ENCODE results near the gene RASSF4. TPM values are rescaled to one million over a fixed set of nuclear protein-coding genes. Genes with fewer than 3 reads are reported as not detected.

Gene RASSF4
- total RNA-seq, 2 donors from 2014 or later = 1.5 to 2.9 TPM

- no peak overlapping the region for H3K4me3 Mint-ChIP-seq
- no peak for ATAC-seq
- DNase-seq = no peak
- H3K27ac Mint-ChIP-seq = no peak overlapping the region
- peaks cover 15% of the 10 kb centered on the region for H3K27me3 Mint-ChIP-seq
- peaks cover 3% of the 10 kb centered on the region for H3K36me3 Mint-ChIP-seq (ENCODE audit: low read depth)
- no peaks in the 10 kb centered on the region for H3K9me3 ChIP-seq (ENCODE audit: control insufficient read depth, low read length, poor library complexity, severe bottlenecking)
- no peaks in the 10 kb centered on the region for H3K4me1 Mint-ChIP-seq
Measured at GRCh38 chr10:44922796-44923545, 36.6 kb upstream of the RASSF4 start.

- Mint-ChIP-seq H3K4me1 (no peaks in the 10 kb centered on the region), H3K27ac (no peak overlapping the region), H3K36me3 (ENCODE audit: low read depth) (peaks cover 3% of the 10 kb centered on the region), H3K27me3 (peaks cover 15% of the 10 kb centered on the region), H3K4me3 (no peak overlapping the region)
- ATAC-seq (no peak), DNase-seq (no peak)
- no peaks in the 10 kb centered on the region for H3K9me3 ChIP-seq (ENCODE audit: control insufficient read depth, low read length, poor library complexity, severe bottlenecking)
Measured at GRCh38 chr10:44923611-44924010, 36.0 kb upstream of the RASSF4 start.

DNA sequence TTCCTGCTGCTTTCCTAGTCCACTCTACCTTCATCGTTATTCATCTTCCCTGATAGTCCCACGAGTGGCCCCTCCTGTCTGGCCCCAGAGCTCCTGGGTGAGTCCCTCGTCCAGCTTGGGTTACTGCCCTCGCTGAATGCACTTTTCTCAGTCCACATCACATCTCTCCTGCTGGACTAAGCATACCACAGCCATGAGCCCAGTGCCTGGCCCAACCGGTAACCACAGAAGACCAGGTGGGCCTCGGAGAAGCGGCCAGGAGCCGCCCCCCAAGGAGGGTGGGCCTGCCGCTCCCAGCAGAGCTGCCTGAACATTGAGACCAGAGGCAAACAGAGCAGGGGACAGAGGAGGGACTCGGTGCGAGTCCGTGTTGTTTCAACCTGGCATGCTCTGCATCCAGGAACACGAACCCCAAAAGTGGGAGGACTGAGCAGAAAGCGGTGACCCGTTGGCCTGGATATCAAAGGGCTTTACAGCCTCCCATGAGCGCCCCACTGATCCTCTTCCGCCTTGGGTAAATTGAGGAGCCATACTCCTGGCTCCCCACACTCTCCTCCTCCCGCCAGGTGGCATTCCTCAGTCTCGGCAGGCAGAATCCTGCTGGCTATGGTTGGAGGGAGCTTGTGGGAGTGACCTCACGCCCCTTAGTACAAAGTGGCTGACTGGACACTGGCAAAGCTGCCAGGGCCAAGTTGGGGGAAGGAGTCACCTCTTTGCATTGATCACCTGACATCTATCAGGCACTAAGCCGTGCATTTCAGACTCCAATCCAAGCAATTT is 35.2 kb upstream of the RASSF4 start:
- Mint-ChIP-seq H3K36me3 (ENCODE audit: low read depth) (peaks cover 3% of the 10 kb centered on the region), H3K27ac (no peak overlapping the region), H3K4me3 (peak overlapping the region; percentile 8), H3K4me1 (no peaks in the 10 kb centered on the region), H3K27me3 (peaks cover 15% of the 10 kb centered on the region)
- DNase-seq (no peak), ATAC-seq (no peak)
- H3K9me3 ChIP-seq (ENCODE audit: control insufficient read depth, low read length, poor library complexity, severe bottlenecking) = no peaks in the 10 kb centered on the region

GRCh38 chr10:44925224-44925623 is 34.4 kb upstream of the RASSF4 start:
- Mint-ChIP-seq H3K4me1 (no peaks in the 10 kb centered on the region), H3K36me3 (ENCODE audit: low read depth) (peaks cover 3% of the 10 kb centered on the region), H3K4me3 (no peak overlapping the region), H3K27ac (no peak overlapping the region), H3K27me3 (peaks cover 14% of the 10 kb centered on the region)
- ATAC-seq (no peak), DNase-seq (no peak)
- H3K9me3 ChIP-seq (ENCODE audit: control insufficient read depth, low read length, poor library complexity, severe bottlenecking) = no peaks in the 10 kb centered on the region

GRCh38 chr10:44925811-44926750 is 33.5 kb upstream of the RASSF4 start:
- DNase-seq (no peak), ATAC-seq (no peak)
- Mint-ChIP-seq H3K36me3 (ENCODE audit: low read depth) (peaks cover 3% of the 10 kb centered on the region), H3K4me3 (no peak overlapping the region), H3K4me1 (no peaks in the 10 kb centered on the region), H3K27me3 (peaks cover 19% of the 10 kb centered on the region), H3K27ac (no peak overlapping the region)
- H3K9me3 ChIP-seq (ENCODE audit: control insufficient read depth, low read length, poor library complexity, severe bottlenecking) = no peaks in the 10 kb centered on the region

DNA sequence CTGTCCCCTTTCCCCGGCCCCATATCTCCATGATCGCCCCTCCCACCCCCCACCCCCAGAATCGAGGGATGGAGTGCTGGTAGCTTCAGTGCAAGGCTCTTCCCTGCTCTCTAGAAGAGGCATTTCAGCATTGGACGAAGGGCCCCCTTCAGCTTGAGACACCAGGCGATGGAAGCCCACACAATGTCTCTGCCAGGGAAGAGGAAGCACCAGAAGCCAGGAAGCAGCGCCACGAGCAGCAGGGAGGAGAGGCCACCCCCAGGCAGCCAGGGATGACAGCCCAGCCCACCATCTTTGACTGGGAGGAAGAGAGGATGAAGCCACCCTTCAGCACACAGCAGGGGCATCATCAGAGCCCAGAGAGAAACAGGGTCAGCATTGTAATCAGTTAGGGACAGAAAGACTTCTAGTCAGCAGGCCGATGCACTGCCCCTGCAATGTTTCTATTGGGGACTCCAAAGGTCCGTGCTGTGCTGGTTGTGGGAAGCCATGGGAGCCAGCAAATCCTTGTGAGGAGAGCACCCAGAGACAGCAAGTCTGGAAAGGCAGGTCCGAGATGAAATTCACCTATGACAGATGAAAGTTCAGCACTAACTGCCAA is 32.8 kb upstream of the RASSF4 start:
- H3K27me3 Mint-ChIP-seq = peaks cover 22% of the 10 kb centered on the region
- DNase-seq (no peak), ATAC-seq (no peak)
- H3K4me1 Mint-ChIP-seq = no peaks in the 10 kb centered on the region
- no peak overlapping the region for H3K4me3 Mint-ChIP-seq
- H3K9me3 ChIP-seq (ENCODE audit: control insufficient read depth, low read length, poor library complexity, severe bottlenecking) = no peaks in the 10 kb centered on the region
- no peak overlapping the region for H3K27ac Mint-ChIP-seq
- peaks cover 3% of the 10 kb centered on the region for H3K36me3 Mint-ChIP-seq (ENCODE audit: low read depth)

- no peaks in the 10 kb centered on the region for H3K9me3 ChIP-seq (ENCODE audit: control insufficient read depth, low read length, poor library complexity, severe bottlenecking)
- ATAC-seq (no peak), DNase-seq (no peak)
- no peak overlapping the region for H3K4me3 Mint-ChIP-seq
- H3K36me3 Mint-ChIP-seq (ENCODE audit: low read depth) = peaks cover 3% of the 10 kb centered on the region
- H3K27me3 Mint-ChIP-seq = peaks cover 22% of the 10 kb centered on the region
- no peak overlapping the region for H3K27ac Mint-ChIP-seq
- H3K4me1 Mint-ChIP-seq = no peaks in the 10 kb centered on the region
Measured at GRCh38 chr10:44927352-44927751, 32.2 kb upstream of the RASSF4 start.

DNA sequence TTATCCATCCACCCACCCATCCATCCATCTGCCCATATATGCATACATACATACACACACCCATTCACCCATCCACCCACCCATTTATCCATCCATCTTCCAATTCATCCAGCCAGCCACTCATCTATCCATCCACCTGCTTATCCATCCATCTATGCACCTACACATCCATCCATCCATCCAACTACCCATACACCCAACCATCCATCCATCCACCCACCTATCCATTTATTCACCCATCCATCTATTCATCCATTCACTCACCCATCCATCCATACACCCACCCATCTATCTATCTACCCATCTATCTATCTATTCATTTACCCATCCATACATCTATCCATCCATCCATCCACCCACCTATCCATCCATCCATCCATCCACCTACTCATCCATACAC is 31.1 kb upstream of the RASSF4 start:
- Mint-ChIP-seq H3K27me3 (peaks cover 22% of the 10 kb centered on the region), H3K36me3 (ENCODE audit: low read depth) (peaks cover 3% of the 10 kb centered on the region), H3K27ac (no peak overlapping the region), H3K4me1 (no peaks in the 10 kb centered on the region), H3K4me3 (no peak overlapping the region)
- DNase-seq = no peak
- H3K9me3 ChIP-seq (ENCODE audit: control insufficient read depth, low read length, poor library complexity, severe bottlenecking) = no peaks in the 10 kb centered on the region
- ATAC-seq = no peak

GRCh38 chr10:44929356-44930255 is 30.0 kb upstream of the RASSF4 start:
- no peak for DNase-seq
- no peak for ATAC-seq
- Mint-ChIP-seq H3K27ac (no peak overlapping the region), H3K4me3 (no peak overlapping the region), H3K27me3 (peaks cover 14% of the 10 kb centered on the region), H3K36me3 (ENCODE audit: low read depth) (no peaks in the 10 kb centered on the region), H3K4me1 (peaks cover 2% of the 10 kb centered on the region)
- H3K9me3 ChIP-seq (ENCODE audit: control insufficient read depth, low read length, poor library complexity, severe bottlenecking) = no peaks in the 10 kb centered on the region

DNA sequence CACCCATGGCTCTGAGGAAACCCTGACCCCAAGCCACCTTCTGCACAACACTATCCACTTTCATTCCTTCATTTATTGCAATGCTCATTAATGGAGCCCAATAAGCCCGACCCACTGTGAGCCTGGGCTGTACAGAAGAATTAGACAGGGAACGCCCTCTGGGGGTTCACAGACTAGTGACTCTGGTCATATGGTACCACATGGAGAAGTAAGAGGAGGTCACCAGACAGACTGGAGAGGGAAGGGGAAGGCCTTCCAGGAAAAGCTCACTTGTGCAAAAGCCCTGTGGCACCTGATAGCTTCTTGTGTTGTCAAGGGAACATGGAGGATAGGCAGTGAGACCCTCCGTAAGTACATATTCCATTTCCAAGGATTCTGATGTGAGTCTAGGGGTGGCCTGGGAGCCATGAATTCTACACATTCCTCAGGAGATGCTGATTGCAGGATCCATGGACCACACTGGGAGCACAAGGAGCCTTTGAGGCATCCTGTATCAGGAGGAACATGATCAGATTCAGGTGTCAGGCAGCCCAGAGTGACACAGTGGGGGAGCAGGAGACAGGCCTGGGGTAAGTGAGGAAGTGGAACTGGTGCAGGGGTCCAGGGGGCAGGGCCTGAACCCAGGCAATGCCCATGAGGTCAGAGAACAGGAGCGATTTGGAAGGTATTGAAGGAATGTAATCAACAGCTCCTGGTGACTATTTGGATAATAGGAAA is 28.5 kb upstream of the RASSF4 start:
- no peaks in the 10 kb centered on the region for H3K36me3 Mint-ChIP-seq (ENCODE audit: low read depth)
- ATAC-seq = no peak

DNA sequence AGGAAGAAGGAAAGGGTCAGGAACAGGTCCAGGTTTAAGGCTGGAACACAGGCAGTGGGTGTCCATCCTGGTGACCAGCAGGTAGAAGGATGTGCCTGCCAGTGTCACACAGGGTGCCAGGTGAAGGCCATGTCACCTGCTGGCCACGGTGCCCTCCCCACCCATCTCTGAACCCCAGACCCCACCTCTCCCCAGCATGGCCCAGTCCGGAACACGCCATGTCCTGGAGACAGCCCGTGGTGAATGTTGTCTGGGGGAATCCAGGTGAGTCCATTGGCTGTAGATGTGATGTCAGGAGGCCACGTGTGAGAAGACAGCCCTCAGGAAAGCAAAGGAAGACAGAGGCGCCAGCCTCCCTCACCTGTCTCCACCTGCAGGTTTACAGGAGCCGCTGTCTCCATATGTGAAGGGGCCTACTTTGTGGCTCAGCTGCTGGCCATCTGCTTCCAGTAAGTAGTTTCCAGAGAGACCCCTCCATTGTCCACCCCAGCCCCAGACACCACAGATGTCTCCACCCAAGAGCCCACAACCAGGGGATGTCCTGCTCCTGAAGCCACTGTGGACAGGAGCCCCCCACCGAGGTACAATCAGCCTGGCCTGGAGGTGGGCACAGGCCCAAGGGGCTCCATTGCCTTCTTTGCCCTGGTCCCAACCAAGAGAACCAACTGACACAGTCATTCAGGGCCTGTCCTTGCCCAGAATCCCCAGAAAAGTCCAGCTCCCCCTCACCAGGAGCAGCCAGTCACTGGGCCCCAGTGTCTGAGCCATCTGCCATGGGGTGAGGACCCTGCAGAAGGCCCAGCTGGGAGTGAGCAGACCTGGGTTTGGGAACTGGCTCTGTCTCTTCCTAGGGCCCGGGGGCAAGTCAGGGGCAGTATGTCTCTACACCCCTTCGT is 27.7 kb upstream of the RASSF4 start:
- peaks cover 7% of the 10 kb centered on the region for H3K4me1 Mint-ChIP-seq
- H3K27me3 Mint-ChIP-seq = peaks cover 14% of the 10 kb centered on the region
- no peak overlapping the region for H3K27ac Mint-ChIP-seq
- no peak overlapping the region for H3K4me3 Mint-ChIP-seq
- no peaks in the 10 kb centered on the region for H3K9me3 ChIP-seq (ENCODE audit: control insufficient read depth, low read length, poor library complexity, severe bottlenecking)
- DNase-seq (no peak), ATAC-seq (no peak)
- no peaks in the 10 kb centered on the region for H3K36me3 Mint-ChIP-seq (ENCODE audit: low read depth)

More for the DNA sequence above, 28.5 kb upstream of the RASSF4 start:
- peaks cover 14% of the 10 kb centered on the region for H3K27me3 Mint-ChIP-seq
- no peaks in the 10 kb centered on the region for H3K9me3 ChIP-seq (ENCODE audit: control insufficient read depth, low read length, poor library complexity, severe bottlenecking)
- H3K4me3 Mint-ChIP-seq = no peak overlapping the region
- DNase-seq = no peak
- H3K27ac Mint-ChIP-seq = no peak overlapping the region
- H3K4me1 Mint-ChIP-seq = peaks cover 7% of the 10 kb centered on the region
